ENCODE results near the gene ADAD2. TPM values are rescaled to one million over a fixed set of nuclear protein-coding genes. Genes with fewer than 3 reads are reported as not detected.
"Not testable (repeated sequence)": the region's sequence is repeated elsewhere in the genome, so short reads cannot be mapped to it uniquely, and the experiment has no call there.

ADAD2 gene
- total and polyA plus RNA-seq, 3 experiments from 2014 or later: 0.40 TPM; not detected in 2

DNA sequence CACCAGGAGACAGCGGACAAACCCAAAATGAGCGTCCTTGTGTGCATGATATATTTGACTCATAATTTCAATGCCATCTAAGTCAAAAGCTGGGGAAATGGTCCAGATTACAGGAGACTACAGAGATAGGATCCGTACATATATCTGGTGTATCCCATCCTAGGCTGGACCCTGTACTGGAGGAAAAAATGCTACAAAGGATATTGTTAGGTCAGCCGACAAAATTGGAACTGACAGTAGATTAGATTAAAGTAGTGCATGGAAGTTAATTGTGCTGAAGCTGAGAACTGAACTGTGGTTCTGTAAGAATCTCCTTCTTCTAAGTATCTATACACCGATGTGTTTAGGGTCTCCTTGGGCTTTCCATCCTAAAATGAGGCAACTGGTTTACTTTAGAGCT lies 24.6 kb downstream of the ADAD2 start:
- H3K36me3 Mint-ChIP-seq: no peaks in the 10 kb centered on the region
- H3K9me3 Mint-ChIP-seq: no peaks in the 10 kb centered on the region
- Histone ChIP-seq H3K36me3 (ENCODE audit: insufficient read depth, low read length) (no peaks in the 10 kb centered on the region), H3K4me1 (ENCODE audit: insufficient read depth, low read length) (no peaks in the 10 kb centered on the region), H3K27ac (ENCODE audit: low read depth, low read length) (no peak overlapping the region), H3K27me3 (ENCODE audit: insufficient read depth, low read length, poor library complexity, severe bottlenecking) (no peaks in the 10 kb centered on the region), H3K4me3 (ENCODE audit: low read length) (no peak overlapping the region), H3K9me3 (ENCODE audit: low read length) (no peaks in the 10 kb centered on the region)
- CTCF ChIA-PET: no interaction called here
- no peak for DNase-seq
- H3K4me3 Mint-ChIP-seq: no peak overlapping the region
- H3K27me3 Mint-ChIP-seq: peaks cover 2 to 9% of the 10 kb centered on the region in 2 donors
- no peaks in the 10 kb centered on the region for H3K4me1 Mint-ChIP-seq
- no peak overlapping the region for H3K27ac Mint-ChIP-seq
- POLR2A ChIA-PET: no interaction called here

DNA sequence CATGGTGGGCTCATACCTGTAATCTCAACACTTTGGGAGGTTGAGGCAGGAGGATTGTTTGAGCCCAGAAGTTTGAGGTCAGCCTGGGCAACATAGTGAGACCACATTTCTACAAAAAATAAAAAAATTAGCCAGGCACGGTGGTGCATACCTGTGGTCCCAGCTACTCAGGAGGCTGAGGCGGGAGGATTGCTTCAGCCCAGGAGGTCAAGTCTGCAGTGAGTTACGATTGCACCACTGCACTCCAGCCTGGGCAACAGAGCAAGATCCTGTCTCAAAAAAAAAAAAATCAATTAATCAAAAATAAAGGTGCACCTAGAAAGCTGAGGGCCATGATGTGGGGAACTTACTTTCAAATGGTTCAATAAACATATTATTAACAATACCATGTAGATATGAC lies 25.2 kb downstream of the ADAD2 start:
- H3K27ac ChIP-seq (ENCODE audit: low read depth, low read length); POLR2A ChIA-PET; DNase-seq; H3K9me3 ChIP-seq (ENCODE audit: low read length); H3K9me3 Mint-ChIP-seq; H3K36me3 Mint-ChIP-seq; CTCF ChIA-PET; H3K36me3 ChIP-seq (ENCODE audit: insufficient read depth, low read length); H3K4me1 ChIP-seq (ENCODE audit: insufficient read depth, low read length); H3K4me3 Mint-ChIP-seq; H3K27me3 Mint-ChIP-seq; H3K27ac Mint-ChIP-seq; H3K4me3 ChIP-seq (ENCODE audit: low read length); H3K27me3 ChIP-seq (ENCODE audit: insufficient read depth, low read length, poor library complexity, severe bottlenecking); H3K4me1 Mint-ChIP-seq: not testable (repeated sequence)

DNA sequence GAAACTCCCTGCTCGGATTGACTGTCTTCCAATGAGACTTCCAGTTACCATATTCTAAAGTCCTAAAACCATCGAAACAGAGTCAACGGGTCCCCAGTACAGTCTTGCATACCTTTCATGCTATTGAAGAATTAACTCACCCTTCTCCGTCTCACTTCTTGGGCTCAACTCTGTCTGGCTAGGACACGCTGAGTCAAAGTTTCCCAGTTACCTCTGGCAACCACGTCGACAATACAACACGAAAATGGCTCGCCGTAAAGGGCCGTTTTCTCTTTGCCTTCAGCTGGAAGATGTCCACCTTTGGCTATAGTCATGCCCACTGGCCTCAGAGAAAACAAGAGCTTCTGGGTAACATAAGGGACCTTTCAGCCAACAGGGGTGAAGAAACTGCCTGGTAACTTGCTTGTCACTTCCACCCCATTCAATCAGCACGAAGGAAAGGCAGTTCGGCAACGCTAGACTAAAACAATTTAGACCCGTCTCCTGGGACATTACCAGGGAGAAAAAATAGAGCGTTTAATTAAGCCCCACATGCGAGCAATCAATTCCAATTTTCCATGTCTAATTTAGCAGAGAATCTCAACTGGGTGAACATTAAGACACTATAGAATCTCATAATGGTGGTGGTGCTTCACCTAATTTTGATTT lies 27.3 kb downstream of the ADAD2 start:
- no peaks in the 10 kb centered on the region for H3K4me1 Mint-ChIP-seq
- no peaks in the 10 kb centered on the region for H3K27me3 ChIP-seq (ENCODE audit: insufficient read depth, low read length, poor library complexity, severe bottlenecking)
- H3K4me1 ChIP-seq (ENCODE audit: insufficient read depth, low read length): no peaks in the 10 kb centered on the region
- no peaks in the 10 kb centered on the region for H3K36me3 Mint-ChIP-seq
- no peak for DNase-seq
- H3K27ac ChIP-seq (ENCODE audit: low read depth, low read length): no peak overlapping the region
- CTCF ChIA-PET: no interaction called here
- H3K27ac Mint-ChIP-seq: no peak overlapping the region
- no peaks in the 10 kb centered on the region for H3K9me3 Mint-ChIP-seq
- no peaks in the 10 kb centered on the region for H3K9me3 ChIP-seq (ENCODE audit: low read length)
- peaks cover 6 to 17% of the 10 kb centered on the region in 2 donors for H3K27me3 Mint-ChIP-seq
- no peak overlapping the region for H3K4me3 Mint-ChIP-seq
- POLR2A ChIA-PET: no interaction called here
- no peaks in the 10 kb centered on the region for H3K36me3 ChIP-seq (ENCODE audit: insufficient read depth, low read length)
- H3K4me3 ChIP-seq (ENCODE audit: low read length): no peak overlapping the region

DNA sequence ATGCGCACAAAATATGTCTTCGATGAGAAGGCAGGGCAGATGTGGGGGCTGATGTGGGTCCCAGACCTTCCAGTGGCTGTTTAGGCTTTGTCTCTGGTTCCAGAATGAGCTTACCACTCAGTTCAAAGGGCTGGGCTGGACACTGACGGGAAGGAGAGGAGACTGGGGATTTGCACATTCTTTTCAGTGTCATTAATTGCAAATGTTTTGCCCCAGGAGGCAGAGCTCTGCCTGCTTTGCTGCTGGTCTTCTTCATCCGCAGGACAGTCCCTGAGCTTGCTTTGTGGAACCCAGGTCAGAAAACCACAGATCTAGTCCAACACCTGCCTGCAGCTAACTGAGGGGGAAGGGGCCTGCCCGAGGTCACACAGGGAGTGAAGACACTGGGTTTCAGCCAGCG lies 28.0 kb downstream of the ADAD2 start:
- no peaks in the 10 kb centered on the region for H3K9me3 ChIP-seq (ENCODE audit: low read length)
- Mint-ChIP-seq H3K4me1 (no peaks in the 10 kb centered on the region), H3K36me3 (no peaks in the 10 kb centered on the region), H3K9me3 (no peaks in the 10 kb centered on the region), H3K27ac (no peak overlapping the region), H3K4me3 (no peak overlapping the region), H3K27me3 (peaks cover 6 to 19% of the 10 kb centered on the region in 2 donors)
- no peak overlapping the region for H3K4me3 ChIP-seq (ENCODE audit: low read length)
- no peak for DNase-seq
- H3K27me3 ChIP-seq (ENCODE audit: insufficient read depth, low read length, poor library complexity, severe bottlenecking): no peaks in the 10 kb centered on the region
- POLR2A ChIA-PET: no interaction called here
- CTCF ChIA-PET: no interaction called here
- H3K27ac ChIP-seq (ENCODE audit: low read depth, low read length): no peak overlapping the region
- no peaks in the 10 kb centered on the region for H3K4me1 ChIP-seq (ENCODE audit: insufficient read depth, low read length)
- H3K36me3 ChIP-seq (ENCODE audit: insufficient read depth, low read length): no peaks in the 10 kb centered on the region

DNA sequence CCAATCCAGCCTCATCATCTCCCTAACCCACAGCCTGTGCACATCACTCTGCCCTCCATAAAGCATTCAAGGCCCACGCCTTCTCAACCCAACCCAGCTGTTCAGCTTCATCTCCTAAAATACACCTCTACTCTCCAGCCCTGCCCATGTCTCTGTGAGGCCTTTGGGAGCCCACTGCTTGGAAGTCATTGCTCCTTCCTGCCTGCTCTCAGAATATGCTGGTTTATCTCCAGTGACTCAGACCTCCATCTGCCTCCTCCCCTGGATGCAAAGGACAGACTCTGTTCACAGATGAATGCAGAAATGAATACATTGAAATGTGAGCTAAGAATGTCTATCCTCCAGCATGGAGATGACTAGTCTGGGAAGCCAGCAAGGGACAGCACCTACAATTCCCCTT lies 29.9 kb downstream of the ADAD2 start:
- Histone ChIP-seq H3K27ac (ENCODE audit: low read depth, low read length) (no peak overlapping the region), H3K36me3 (ENCODE audit: insufficient read depth, low read length) (no peaks in the 10 kb centered on the region), H3K27me3 (ENCODE audit: insufficient read depth, low read length, poor library complexity, severe bottlenecking) (peaks cover 5% of the 10 kb centered on the region), H3K9me3 (ENCODE audit: low read length) (no peaks in the 10 kb centered on the region), H3K4me1 (ENCODE audit: insufficient read depth, low read length) (no peaks in the 10 kb centered on the region), H3K4me3 (ENCODE audit: low read length) (no peak overlapping the region)
- H3K36me3 Mint-ChIP-seq: no peaks in the 10 kb centered on the region
- H3K27me3 Mint-ChIP-seq: peaks cover 8 to 30% of the 10 kb centered on the region in 2 donors
- H3K27ac Mint-ChIP-seq: no peak overlapping the region
- no peak for DNase-seq
- no peak overlapping the region for H3K4me3 Mint-ChIP-seq
- H3K4me1 Mint-ChIP-seq: no peaks in the 10 kb centered on the region
- ChIA-PET POLR2A (no interaction called here), CTCF (no interaction called here)
- no peaks in the 10 kb centered on the region for H3K9me3 Mint-ChIP-seq

DNA sequence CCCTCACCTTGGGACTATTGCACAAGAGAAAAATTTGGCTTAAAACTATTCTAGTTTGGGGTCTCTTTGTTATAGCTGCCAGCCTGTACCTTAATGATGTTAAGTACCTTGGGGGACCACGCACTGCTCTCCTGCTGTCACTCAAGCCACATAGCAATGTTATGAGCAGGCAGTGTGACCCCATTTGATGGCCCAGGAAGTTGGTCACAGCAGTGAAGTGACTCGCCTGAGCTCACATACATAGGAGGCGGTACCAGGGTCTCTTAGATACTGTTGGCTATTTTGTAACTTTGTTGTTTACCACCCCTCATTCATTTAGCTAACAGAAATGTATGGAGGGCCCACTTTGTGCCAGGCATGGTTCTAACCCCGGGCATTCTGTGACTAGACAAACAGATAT lies 32.5 kb downstream of the ADAD2 start:
- CTCF ChIA-PET: no interaction called here
- Histone ChIP-seq H3K27ac (ENCODE audit: low read depth, low read length) (no peak overlapping the region), H3K27me3 (ENCODE audit: insufficient read depth, low read length, poor library complexity, severe bottlenecking) (peaks cover 10% of the 10 kb centered on the region), H3K9me3 (ENCODE audit: low read length) (no peaks in the 10 kb centered on the region), H3K4me1 (ENCODE audit: insufficient read depth, low read length) (no peaks in the 10 kb centered on the region), H3K36me3 (ENCODE audit: insufficient read depth, low read length) (no peaks in the 10 kb centered on the region), H3K4me3 (ENCODE audit: low read length) (no peak overlapping the region)
- H3K27ac Mint-ChIP-seq: no peak overlapping the region
- no peaks in the 10 kb centered on the region for H3K9me3 Mint-ChIP-seq
- no peaks in the 10 kb centered on the region for H3K36me3 Mint-ChIP-seq
- POLR2A ChIA-PET: no interaction called here
- DNase-seq: no peak
- H3K27me3 Mint-ChIP-seq: peaks cover 12 to 39% of the 10 kb centered on the region in 2 donors
- no peaks in the 10 kb centered on the region for H3K4me1 Mint-ChIP-seq
- H3K4me3 Mint-ChIP-seq: no peak overlapping the region

DNA sequence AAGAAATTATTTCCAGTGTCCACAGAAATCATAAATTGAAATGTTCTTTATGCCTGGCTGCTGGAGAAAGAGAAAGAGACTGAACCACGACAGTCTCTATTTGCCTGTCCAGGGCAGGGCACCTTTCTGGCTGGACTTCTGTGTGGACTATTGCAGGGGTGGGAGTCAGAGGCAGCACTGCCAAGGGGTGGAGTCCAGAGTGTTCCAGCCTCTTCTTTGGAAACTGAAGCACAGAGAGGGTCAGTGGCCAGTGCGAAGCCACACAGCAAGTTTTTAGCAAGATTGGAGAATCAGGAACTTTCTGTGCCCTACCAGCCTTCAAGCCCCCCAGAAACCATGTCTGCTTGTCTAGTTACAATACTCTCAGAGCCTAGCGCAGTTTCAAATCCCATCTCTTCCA lies 33.6 kb downstream of the ADAD2 start:
- POLR2A ChIA-PET: no interaction called here
- H3K4me1 ChIP-seq (ENCODE audit: insufficient read depth, low read length): no peaks in the 10 kb centered on the region
- no peak overlapping the region for H3K4me3 ChIP-seq (ENCODE audit: low read length)
- H3K9me3 ChIP-seq (ENCODE audit: low read length): no peaks in the 10 kb centered on the region
- H3K27me3 ChIP-seq (ENCODE audit: insufficient read depth, low read length, poor library complexity, severe bottlenecking): peaks cover 10% of the 10 kb centered on the region
- CTCF ChIA-PET: no interaction called here
- no peak overlapping the region for H3K27ac Mint-ChIP-seq
- peaks cover 12 to 39% of the 10 kb centered on the region in 2 donors for H3K27me3 Mint-ChIP-seq
- no peaks in the 10 kb centered on the region for H3K4me1 Mint-ChIP-seq
- H3K9me3 Mint-ChIP-seq: no peaks in the 10 kb centered on the region
- no peak overlapping the region for H3K4me3 Mint-ChIP-seq
- no peak for DNase-seq
- no peaks in the 10 kb centered on the region for H3K36me3 Mint-ChIP-seq
- H3K36me3 ChIP-seq (ENCODE audit: insufficient read depth, low read length): no peaks in the 10 kb centered on the region
- H3K27ac ChIP-seq (ENCODE audit: low read depth, low read length): no peak overlapping the region

DNA sequence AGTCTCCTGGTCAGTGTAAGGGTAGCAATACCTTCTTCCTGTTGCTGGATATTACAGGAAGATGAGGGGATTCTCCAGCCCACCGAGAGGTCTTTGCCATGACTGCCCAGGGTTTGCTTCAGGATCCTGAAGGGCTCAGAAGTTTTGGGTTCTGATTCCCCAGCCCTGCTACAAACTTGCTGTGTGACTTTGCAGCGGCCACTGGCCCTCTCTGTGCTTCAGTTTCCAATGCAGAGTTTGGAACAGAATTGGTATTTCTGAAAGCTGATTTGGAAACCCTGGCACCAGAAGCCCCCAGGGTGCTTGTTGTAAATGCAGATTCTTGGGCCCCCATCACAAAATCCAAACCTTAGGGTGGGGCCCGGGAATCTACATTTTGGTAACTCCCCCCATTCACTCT lies 34.2 kb downstream of the ADAD2 start:
- H3K4me3 Mint-ChIP-seq: no peak overlapping the region
- Histone ChIP-seq H3K36me3 (ENCODE audit: insufficient read depth, low read length) (no peaks in the 10 kb centered on the region), H3K4me3 (ENCODE audit: low read length) (no peak overlapping the region), H3K27me3 (ENCODE audit: insufficient read depth, low read length, poor library complexity, severe bottlenecking) (peaks cover 10% of the 10 kb centered on the region), H3K27ac (ENCODE audit: low read depth, low read length) (no peak overlapping the region), H3K9me3 (ENCODE audit: low read length) (no peaks in the 10 kb centered on the region), H3K4me1 (ENCODE audit: insufficient read depth, low read length) (no peaks in the 10 kb centered on the region)
- no peak for DNase-seq
- no peak overlapping the region for H3K27ac Mint-ChIP-seq
- H3K27me3 Mint-ChIP-seq: peaks cover 13 to 39% of the 10 kb centered on the region in 2 donors
- no peaks in the 10 kb centered on the region for H3K4me1 Mint-ChIP-seq
- no peaks in the 10 kb centered on the region for H3K9me3 Mint-ChIP-seq
- ChIA-PET POLR2A (no interaction called here), CTCF (no interaction called here)
- H3K36me3 Mint-ChIP-seq: no peaks in the 10 kb centered on the region

DNA sequence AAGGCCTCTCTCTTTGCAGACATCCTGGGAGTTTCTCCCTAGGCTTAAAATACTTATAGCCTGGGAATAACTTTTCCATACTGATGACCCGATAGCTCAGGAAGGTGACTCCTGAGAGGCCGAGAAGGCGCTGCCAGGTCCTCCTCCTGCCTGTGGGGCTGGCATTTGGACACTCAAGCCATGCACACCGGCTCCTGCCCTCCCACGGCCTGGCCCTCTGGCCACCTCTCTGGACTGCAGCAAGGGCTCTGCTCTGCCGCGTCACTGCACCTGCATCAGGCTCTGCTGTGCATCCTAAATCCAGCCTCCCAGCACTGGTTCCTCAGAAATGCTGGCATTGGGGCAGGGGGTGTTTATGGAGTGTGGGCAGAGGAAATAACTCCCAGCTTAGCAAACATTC lies 34.6 kb downstream of the ADAD2 start:
- no peak for DNase-seq
- ChIA-PET POLR2A (no interaction called here), CTCF (no interaction called here)
- Mint-ChIP-seq H3K4me3 (no peak overlapping the region), H3K27ac (no peak overlapping the region), H3K9me3 (no peaks in the 10 kb centered on the region), H3K27me3 (peaks cover 13 to 39% of the 10 kb centered on the region in 2 donors), H3K4me1 (no peaks in the 10 kb centered on the region), H3K36me3 (no peaks in the 10 kb centered on the region)
- H3K27me3 ChIP-seq (ENCODE audit: insufficient read depth, low read length, poor library complexity, severe bottlenecking): peaks cover 10% of the 10 kb centered on the region
- H3K36me3 ChIP-seq (ENCODE audit: insufficient read depth, low read length): no peaks in the 10 kb centered on the region
- no peaks in the 10 kb centered on the region for H3K9me3 ChIP-seq (ENCODE audit: low read length)
- no peak overlapping the region for H3K4me3 ChIP-seq (ENCODE audit: low read length)
- H3K27ac ChIP-seq (ENCODE audit: low read depth, low read length): no peak overlapping the region
- no peaks in the 10 kb centered on the region for H3K4me1 ChIP-seq (ENCODE audit: insufficient read depth, low read length)
